Esophagus muscularis mucosa (tissue), 4 donors: ENCODE measurements around the gene SLC27A1. TPM values are rescaled to one million over a fixed set of nuclear protein-coding genes. Genes with fewer than 3 reads are reported as not detected.
A peak's percentile ranks its signal among the peaks of the same experiment; 100 is the strongest.

ENCODE experiments used
- DNase-seq: peaks from one replicate; pipeline ENCODE4 v3.0.0-alpha.2; 2017; ENCODE audit errors: extremely low spot score
- H3K27ac ChIP-seq, 4 donors: fragments of 200-600 bp; sonication (generic); replicated peaks in 1 of 4; 1 replicate in 3 of 4; 2 replicates in 1 of 4; pipeline ENCODE4 v1.5.1; 2016 to 2019; ENCODE audit warnings: mild to moderate bottlenecking in 1 of 4
- H3K27me3 ChIP-seq, 4 donors: fragments of 200-600 bp; sonication (generic); one replicate each; pipeline versions ENCODE4 v1.5.1 to v1.6.0; 2016 to 2019
- H3K36me3 ChIP-seq, 4 donors: fragments of 200-600 bp; sonication (generic); one replicate each; pipeline ENCODE4 v1.5.1; 2016 to 2019
- H3K4me1 ChIP-seq, 4 donors: fragments of 200-600 bp; sonication (generic); one replicate each; pipeline ENCODE4 v1.5.1; 2016 to 2019
- H3K4me3 ChIP-seq, 4 donors: fragments of 200-600 bp; sonication (generic); 1 replicate in 2 of 4; 2 replicates in 2 of 4; pipeline ENCODE4 v1.5.1; 2016 to 2019; ENCODE audit warnings: mild to moderate bottlenecking in 4 of 4, moderate library complexity in 1 of 4
- H3K9me3 ChIP-seq, 4 donors: fragments of 200-600 bp; sonication (generic); 1 replicate in 3 of 4; 2 replicates in 1 of 4; pipeline ENCODE4 v1.5.1; 2016 to 2019
- EP300 ChIP-seq: sonication (generic); formaldehyde crosslinking; IDR thresholded peaks from one replicate; pipeline ENCODE4 v1.6.1; 2017; ENCODE audit warnings: antibody characterized with exemption
- POLR2A ChIP-seq: fragments of 450-650 bp; IDR thresholded peaks from one replicate; pipeline ENCODE4 v1.6.1; 2017; ENCODE audit warnings: antibody characterized with exemption, moderate library complexity, mild to moderate bottlenecking, low read depth
- POLR2AphosphoS5 ChIP-seq, 2 donors: sonication (generic); formaldehyde crosslinking; IDR thresholded peaks; one replicate each; pipeline ENCODE4 v1.6.1; 2017; ENCODE audit warnings: antibody characterized with exemption in 2 of 2
- WGBS: methylation state at CpG from one replicate; pipeline ENCODE4 v1.1.5; 2018; 5-methylcytosine and 5-hydroxymethylcytosine counted together
- intact Hi-C: fragments of 100-400 bp; cut with DNase I; formaldehyde crosslinking; loops from one replicate; pipeline ENCODE4 v1.15.1; 2023
- total RNA-seq, 4 donors: library from RNA; depleted of rRNA; stranded (reverse); fragments of >200 nt; gene quantifications; one replicate each; pipeline versions ENCODE4 v1.1.0 to v1.2.1, GENCODE V29; 2016
- TF ChIP-seq, protein P1 (sequence below), 3 experiments: fragments of 200-600 bp in 2 of 3; fragments of 450-650 bp in 1 of 3; sonication (generic) in 2 of 3; IDR thresholded peaks; one replicate each; pipeline ENCODE4 v1.5.1; 2017 to 2019; ENCODE audit warnings: antibody characterized with exemption in 3 of 3, mild to moderate bottlenecking in 2 of 3, moderate library complexity in 1 of 3

Gene SLC27A1
- total RNA-seq, 4 donors from 2014 or later, result 15.9 to 26.1 (median 19.4) TPM

- H3K27me3 ChIP-seq, result no peaks in the 10 kb centered on the region
- intact Hi-C loops, result no loop called here
- peaks cover 4 to 57% (median 39%) of the 10 kb centered on the region in 4 donors for H3K36me3 ChIP-seq
- TF ChIP-seq POLR2AphosphoS5 (IDR thresholded peaks at IDR 0.05) (no peak), POLR2A (no peak), EP300 (no peak)
- TF ChIP-seq, protein P1, sequence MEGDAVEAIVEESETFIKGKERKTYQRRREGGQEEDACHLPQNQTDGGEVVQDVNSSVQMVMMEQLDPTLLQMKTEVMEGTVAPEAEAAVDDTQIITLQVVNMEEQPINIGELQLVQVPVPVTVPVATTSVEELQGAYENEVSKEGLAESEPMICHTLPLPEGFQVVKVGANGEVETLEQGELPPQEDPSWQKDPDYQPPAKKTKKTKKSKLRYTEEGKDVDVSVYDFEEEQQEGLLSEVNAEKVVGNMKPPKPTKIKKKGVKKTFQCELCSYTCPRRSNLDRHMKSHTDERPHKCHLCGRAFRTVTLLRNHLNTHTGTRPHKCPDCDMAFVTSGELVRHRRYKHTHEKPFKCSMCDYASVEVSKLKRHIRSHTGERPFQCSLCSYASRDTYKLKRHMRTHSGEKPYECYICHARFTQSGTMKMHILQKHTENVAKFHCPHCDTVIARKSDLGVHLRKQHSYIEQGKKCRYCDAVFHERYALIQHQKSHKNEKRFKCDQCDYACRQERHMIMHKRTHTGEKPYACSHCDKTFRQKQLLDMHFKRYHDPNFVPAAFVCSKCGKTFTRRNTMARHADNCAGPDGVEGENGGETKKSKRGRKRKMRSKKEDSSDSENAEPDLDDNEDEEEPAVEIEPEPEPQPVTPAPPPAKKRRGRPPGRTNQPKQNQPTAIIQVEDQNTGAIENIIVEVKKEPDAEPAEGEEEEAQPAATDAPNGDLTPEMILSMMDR (IDR thresholded peaks at IDR 0.05), result no peak
- WGBS, result 60% methylated on average over 14 of the region's 21 CpGs
- H3K27ac ChIP-seq, result peak overlapping the region; percentile 18 to 52 (median 38)
- peaks cover 21 to 50% (median 38%) of the 10 kb centered on the region in 4 donors for H3K4me1 ChIP-seq
- H3K4me3 ChIP-seq, result no peak overlapping the region
- DNase-seq, result no peak
- no peaks in the 10 kb centered on the region for H3K9me3 ChIP-seq
Measured at GRCh38 chr19:17499648-17500446, 29.5 kb downstream of the SLC27A1 start.

- no CpG with 5 or more reads among the region's 27 CpGs for WGBS
- no peak for TF ChIP-seq POLR2A
- no peak for TF ChIP-seq POLR2AphosphoS5 (IDR thresholded peaks at IDR 0.05)
- TF ChIP-seq, protein P1 (IDR thresholded peaks at IDR 0.05), result no peak
- TF ChIP-seq EP300, result no peak
- Histone ChIP-seq H3K27me3 (no peaks in the 10 kb centered on the region), H3K27ac (peak overlapping the region in 2 of 4 donors; percentile 43 to 52), H3K9me3 (no peaks in the 10 kb centered on the region), H3K4me1 (peaks cover 21 to 58% (median 43%) of the 10 kb centered on the region in 4 donors), H3K4me3 (no peak overlapping the region), H3K36me3 (peaks cover 4 to 65% (median 46%) of the 10 kb centered on the region in 4 donors)
- DNase-seq, result no peak
- intact Hi-C loops, result no loop called here
Measured at GRCh38 chr19:17500447-17501198, 30.3 kb downstream of the SLC27A1 start.

DNA sequence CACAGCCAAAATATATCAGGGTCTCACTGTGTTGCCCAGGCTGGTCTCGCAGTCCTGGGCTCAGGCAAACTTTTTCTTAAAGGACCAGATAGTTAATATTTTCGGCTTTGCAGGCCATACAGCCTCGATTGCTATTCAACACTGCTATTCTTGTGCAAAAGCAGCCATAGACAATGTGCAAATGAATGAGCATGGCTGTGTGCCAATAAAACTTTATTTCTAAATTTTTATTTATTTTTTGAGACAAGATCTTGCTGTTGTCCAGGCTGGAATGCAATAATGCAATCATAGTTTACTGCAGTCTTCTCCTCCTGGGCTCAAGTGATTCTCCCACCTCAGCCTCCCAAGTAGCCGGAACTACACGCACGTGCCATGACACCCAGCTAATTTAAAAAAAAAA is 32.9 kb downstream of the SLC27A1 start:
- Histone ChIP-seq H3K27ac (no peak overlapping the region), H3K4me1 (peaks cover 20 to 53% (median 41%) of the 10 kb centered on the region in 4 donors), H3K4me3 (no peak overlapping the region), H3K36me3 (peaks cover 4 to 63% (median 37%) of the 10 kb centered on the region in 4 donors), H3K9me3 (no peaks in the 10 kb centered on the region), H3K27me3 (no peaks in the 10 kb centered on the region)
- intact Hi-C loops, result no loop called here
- DNase-seq, result no peak
- WGBS, result 86% methylated on average over 6 of the region's 6 CpGs
- TF ChIP-seq POLR2AphosphoS5 (IDR thresholded peaks at IDR 0.05), result no peak

DNA sequence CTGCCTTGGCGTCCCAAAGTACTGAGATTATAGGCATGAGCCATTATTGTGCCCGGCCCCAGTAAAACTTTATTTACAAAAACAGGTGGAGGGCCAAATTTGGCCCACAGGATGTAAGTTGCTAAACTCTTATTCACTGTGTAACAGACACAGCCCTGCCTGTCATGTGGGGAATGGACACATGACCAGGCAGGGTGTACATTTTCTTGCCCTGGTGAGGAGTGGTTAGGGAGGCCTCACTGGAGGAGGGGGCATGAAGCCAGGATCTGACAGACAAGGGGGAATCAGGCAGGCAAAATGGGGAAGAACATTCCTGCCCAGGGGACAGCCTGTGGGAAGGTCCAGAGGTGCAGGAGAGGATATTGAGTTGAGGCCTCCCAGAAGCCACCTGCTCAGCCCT is 33.7 kb downstream of the SLC27A1 start:
- Histone ChIP-seq H3K27ac (peak overlapping the region in 1 of 4 donors; percentile 61), H3K27me3 (no peaks in the 10 kb centered on the region), H3K9me3 (no peaks in the 10 kb centered on the region), H3K4me3 (no peak overlapping the region), H3K4me1 (peaks cover 15 to 59% (median 44%) of the 10 kb centered on the region in 4 donors), H3K36me3 (peaks cover 4 to 55% (median 35%) of the 10 kb centered on the region in 4 donors)
- TF ChIP-seq EP300 (no peak), POLR2AphosphoS5 (IDR thresholded peaks at IDR 0.05) (no peak), POLR2A (no peak)
- TF ChIP-seq, protein P1 (IDR thresholded peaks at IDR 0.05), result no peak
- intact Hi-C loops, result no loop called here
- 100% methylated on average over 2 of the region's 2 CpGs for WGBS
- DNase-seq, result no peak

GRCh38 chr19:17504456-17504855 is 34.1 kb downstream of the SLC27A1 start:
- H3K27ac ChIP-seq, result peak overlapping the region in 1 of 4 donors; percentile 61
- no peaks in the 10 kb centered on the region for H3K9me3 ChIP-seq
- intact Hi-C loops, result no loop called here
- WGBS, result 89% methylated on average over 13 of the region's 13 CpGs
- no peak for DNase-seq
- TF ChIP-seq EP300 (no peak), POLR2AphosphoS5 (IDR thresholded peaks at IDR 0.05) (no peak), POLR2A (no peak)
- TF ChIP-seq, protein P1 (IDR thresholded peaks at IDR 0.05), result no peak
- H3K4me1 ChIP-seq, result peaks cover 11 to 59% (median 45%) of the 10 kb centered on the region in 4 donors
- H3K36me3 ChIP-seq, result peaks cover 4 to 54% (median 35%) of the 10 kb centered on the region in 4 donors
- no peak overlapping the region for H3K4me3 ChIP-seq
- no peaks in the 10 kb centered on the region for H3K27me3 ChIP-seq
